GM19193 (cell line): ENCODE data around the gene MPHOSPH9.

ENCODE experiments used
- POLR2A ChIP-seq: IDR thresholded peaks from 4 replicates; pipeline ENCODE4 v1.6.1; 2011; ENCODE audit not compliant: insufficient read depth, insufficient read length; ENCODE audit errors: extremely low read depth

The MPHOSPH9 gene

DNA sequence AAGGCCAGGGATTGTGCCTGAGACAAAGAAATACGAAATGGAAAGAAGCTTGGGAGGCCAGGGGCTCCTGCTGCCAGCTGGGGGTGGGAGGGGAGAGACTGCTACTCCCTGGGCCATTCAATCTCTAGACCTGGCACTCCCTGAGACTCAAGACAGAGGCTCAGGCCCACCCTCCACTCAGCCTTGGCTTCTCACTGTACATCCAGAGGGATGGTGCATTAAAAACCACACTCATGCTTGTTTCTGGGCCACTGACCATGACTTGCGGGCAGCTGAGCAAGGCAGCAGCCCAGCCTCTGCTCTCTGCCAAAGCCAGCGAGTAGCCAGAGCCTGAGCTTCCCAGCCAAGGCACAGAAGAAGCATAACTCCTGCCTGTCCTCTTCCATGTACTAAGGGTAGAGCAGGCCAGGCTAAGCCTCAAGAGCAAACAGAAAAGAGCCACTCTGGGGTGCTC, 123.6 kb downstream of the MPHOSPH9 start:
- TF ChIP-seq POLR2A, result no peak

- no peak for TF ChIP-seq POLR2A
These were observed 124.3 kb downstream of the MPHOSPH9 start for GRCh38 chr12:123108682-123109066.

GRCh38 chr12:123107926-123108681, 124.8 kb downstream of the MPHOSPH9 start:
- no peak for TF ChIP-seq POLR2A

DNA sequence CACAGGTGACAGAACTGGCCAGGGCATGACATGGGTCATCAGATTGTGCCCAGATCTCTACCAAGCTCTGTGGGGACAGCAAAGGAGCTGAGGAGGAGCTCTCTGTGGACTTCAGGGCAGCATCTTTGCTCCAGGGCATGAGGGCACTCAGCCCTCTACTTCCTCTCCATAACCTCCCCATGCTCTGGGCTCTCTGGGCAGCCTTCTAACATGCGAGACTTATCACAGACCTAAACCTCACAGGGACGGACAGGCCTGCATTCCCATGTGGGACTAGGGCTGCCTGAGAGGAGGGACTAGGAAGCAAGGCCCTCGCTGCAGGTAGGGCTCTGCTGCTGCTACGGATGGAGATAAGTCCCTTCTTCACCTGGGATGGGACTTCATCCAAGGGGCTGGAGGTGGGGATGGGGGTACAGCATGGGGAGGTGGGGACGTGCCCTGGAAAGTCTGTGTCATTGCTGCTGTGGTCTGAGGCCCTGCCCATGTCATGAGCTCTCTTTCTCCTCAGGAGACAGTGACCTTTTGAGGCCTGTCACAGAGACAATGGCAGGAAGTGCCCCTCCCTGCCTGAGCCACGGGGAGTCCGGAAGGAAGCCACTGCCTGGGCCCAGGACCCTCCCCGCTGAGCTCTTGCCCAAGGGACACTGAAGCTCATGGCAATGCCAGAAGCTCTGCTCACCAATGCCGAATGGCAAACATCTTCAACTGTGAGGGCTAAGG, 126.1 kb downstream of the MPHOSPH9 start:
- no peak for TF ChIP-seq POLR2A

- no peak for TF ChIP-seq POLR2A
These were observed 127.6 kb downstream of the MPHOSPH9 start for GRCh38 chr12:123105211-123105826.

GRCh38 chr12:123104809-123105208, 128.1 kb downstream of the MPHOSPH9 start:
- no peak for TF ChIP-seq POLR2A
